SK-N-SH treated with all-trans-retinoic acid at 6 μM for 48 hours (cell line): Measurements from ENCODE around the gene FPGS.

Experiments
- ATAC-seq: fragments of 200-7000 bp; cut with Tn5 transposase; 3 replicates; pipeline ENCODE4 v1.9.1; 2020; ENCODE audit warnings: mild to moderate bottlenecking, moderate library complexity
- ARNTL ChIP-seq: fragments of 450-650 bp; formaldehyde crosslinking; IDR thresholded peaks from 2 replicates; pipeline ENCODE4 v1.5.0; 2020; ENCODE audit warnings: low read depth, mild to moderate bottlenecking, moderate library complexity, borderline replicate concordance
- BACH2 ChIP-seq: fragments of 250-450 bp; sonication (Bioruptor Pico); IDR thresholded peaks from 2 replicates; pipeline ENCODE4 v1.9.0; 2021; ENCODE audit warnings: mild to moderate bottlenecking, borderline replicate concordance
- CSDC2 ChIP-seq: fragments of 250-450 bp; sonication (Bioruptor Pico); IDR thresholded peaks from 2 replicates; pipeline ENCODE4 v1.5.0; 2020; ENCODE audit warnings: mild to moderate bottlenecking, moderate library complexity
- ESRRG ChIP-seq: fragments of 250-450 bp; sonication (Bioruptor Pico); IDR thresholded peaks from 2 replicates; pipeline ENCODE4 v1.6.1; 2021; ENCODE audit warnings: mild to moderate bottlenecking
- GLIS3 ChIP-seq: fragments of 250-450 bp; sonication (Bioruptor Pico); IDR thresholded peaks from 2 replicates; pipeline ENCODE4 v1.5.0; 2020; ENCODE audit warnings: mild to moderate bottlenecking, moderate library complexity
- ISL1 ChIP-seq: fragments of 250-450 bp; sonication (Bioruptor Pico); IDR thresholded peaks from 2 replicates; pipeline ENCODE4 v2.1.2; 2022; ENCODE audit warnings: mild to moderate bottlenecking, moderate library complexity
- OSR1 ChIP-seq: fragments of 250-450 bp; sonication (Bioruptor Pico); IDR thresholded peaks from 2 replicates; pipeline ENCODE4 v1.8.0; 2022; ENCODE audit warnings: moderate library complexity, mild to moderate bottlenecking, inconsistent platforms
- RARB ChIP-seq: fragments of 250-450 bp; sonication (Bioruptor Pico); IDR thresholded peaks from 2 replicates; pipeline ENCODE4 v1.8.0; 2021; ENCODE audit warnings: mild to moderate bottlenecking, moderate library complexity
- SNAI2 ChIP-seq: fragments of 250-450 bp; sonication (Bioruptor Pico); IDR thresholded peaks from 2 replicates; pipeline ENCODE4 v1.5.0; 2020; ENCODE audit warnings: mild to moderate bottlenecking, moderate library complexity
- TCF4 ChIP-seq: fragments of 250-450 bp; sonication (Bioruptor Pico); IDR thresholded peaks from 2 replicates; pipeline ENCODE4 v1.8.0; 2021; ENCODE audit warnings: mild to moderate bottlenecking, moderate library complexity, borderline replicate concordance
- TOX ChIP-seq: fragments of 250-450 bp; sonication (Bioruptor Pico); IDR thresholded peaks from 2 replicates; pipeline ENCODE4 v1.8.0; 2021; ENCODE audit warnings: mild to moderate bottlenecking, moderate library complexity, borderline replicate concordance
- ZC3H10 ChIP-seq: fragments of 250-450 bp; sonication (Bioruptor Pico); IDR thresholded peaks from 2 replicates; pipeline ENCODE4 v1.5.1; 2021; ENCODE audit warnings: mild to moderate bottlenecking, moderate library complexity
- ZFP3 ChIP-seq: fragments of 250-450 bp; sonication (Bioruptor Pico); IDR thresholded peaks from 2 replicates; pipeline ENCODE4 v1.5.0; 2020; ENCODE audit warnings: mild to moderate bottlenecking, moderate library complexity
- ZFP30 ChIP-seq: fragments of 450-650 bp; formaldehyde crosslinking; IDR thresholded peaks from 2 replicates; pipeline ENCODE4 v1.5.0; 2022; ENCODE audit warnings: mild to moderate bottlenecking, moderate library complexity
- ZNF70 ChIP-seq: fragments of 450-650 bp; formaldehyde crosslinking; IDR thresholded peaks from 2 replicates; pipeline ENCODE4 v1.5.0; 2020; ENCODE audit warnings: mild to moderate bottlenecking, moderate library complexity
- ZNF8 ChIP-seq: fragments of 450-650 bp; formaldehyde crosslinking; IDR thresholded peaks from 2 replicates; pipeline ENCODE4 v1.5.0; 2020; ENCODE audit warnings: mild to moderate bottlenecking, moderate library complexity
- TF ChIP-seq, protein P1 (sequence below): fragments of 250-450 bp; sonication (Bioruptor Pico); IDR thresholded peaks from 2 replicates; pipeline ENCODE4 v1.5.0; 2020; ENCODE audit warnings: mild to moderate bottlenecking, moderate library complexity
- TF ChIP-seq, protein P2 (sequence below): fragments of 250-450 bp; sonication (Bioruptor Pico); IDR thresholded peaks from 2 replicates; pipeline ENCODE4 v1.5.1; 2020; ENCODE audit warnings: low read depth, mild to moderate bottlenecking, moderate library complexity
- TF ChIP-seq, protein P3 (sequence below): fragments of 250-450 bp; sonication (Bioruptor Pico); IDR thresholded peaks from 2 replicates; pipeline ENCODE4 v1.5.1; 2021; ENCODE audit warnings: mild to moderate bottlenecking, moderate library complexity
- TF ChIP-seq, protein P4 (sequence below): fragments of 250-450 bp; sonication (Bioruptor Pico); IDR thresholded peaks from 2 replicates; pipeline ENCODE4 v1.8.0; 2021; ENCODE audit warnings: low read depth, mild to moderate bottlenecking, moderate library complexity, borderline replicate concordance

FPGS gene

DNA sequence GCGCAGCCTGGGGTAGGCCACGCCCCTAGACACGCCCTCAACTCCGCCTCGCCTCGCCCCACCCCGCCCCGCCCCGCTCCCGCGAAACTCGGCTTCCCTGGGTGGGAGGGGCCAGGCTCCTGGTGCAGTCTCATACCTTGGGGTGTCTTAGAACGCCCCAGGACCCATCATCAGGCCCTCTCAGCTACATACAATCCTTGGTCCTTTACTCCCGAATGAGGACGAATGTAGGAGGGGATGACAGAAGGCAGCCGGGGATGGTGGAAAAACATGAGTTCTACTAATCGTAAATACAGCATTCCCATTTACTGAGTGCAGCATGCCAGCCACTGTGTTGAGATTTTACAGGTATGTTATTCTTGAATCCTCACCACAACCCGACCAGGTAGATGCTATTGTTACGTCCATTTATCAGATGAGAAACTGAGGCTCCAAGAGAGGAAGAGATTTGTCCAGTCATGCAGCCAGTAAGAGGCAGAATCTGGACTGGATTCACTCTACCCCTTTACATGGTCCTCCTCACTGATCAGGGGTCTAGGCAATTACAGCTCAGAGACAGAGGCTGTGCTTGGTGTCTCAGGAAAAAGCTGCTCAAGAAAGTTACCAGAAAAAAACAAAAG, 31.0 kb upstream of the FPGS start:
- no peak for ATAC-seq
- TF ChIP-seq ZFP30 (CRISPR knock-in tag) = no peak
- no peak for TF ChIP-seq ZNF70 (CRISPR knock-in tag)

DNA sequence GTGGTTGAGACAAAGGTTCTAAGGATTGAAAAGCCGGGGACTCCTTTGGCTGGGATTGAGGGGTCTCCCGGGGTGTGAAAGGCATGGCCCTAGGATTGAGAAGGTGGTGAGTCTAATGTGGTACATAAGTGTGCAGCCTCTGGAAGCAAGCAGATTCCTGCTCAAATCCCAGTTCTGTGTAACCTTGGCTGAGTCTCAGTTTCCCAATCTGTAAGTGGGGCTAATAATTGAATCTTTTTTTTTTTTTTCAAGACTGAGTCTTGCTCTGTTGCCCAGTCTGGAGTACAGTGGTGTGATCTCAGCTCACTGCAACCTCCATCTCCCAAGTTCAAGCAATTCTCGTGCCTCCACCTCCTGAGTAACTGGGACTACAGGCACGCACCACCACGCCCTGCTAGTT, 30.1 kb upstream of the FPGS start:
- ATAC-seq = no peak
- TF ChIP-seq OSR1 (no peak), GLIS3 (no peak), BACH2 (CRISPR knock-in tag) (no peak), ZFP30 (CRISPR knock-in tag) (no peak), ZC3H10 (CRISPR knock-in tag) (no peak), ISL1 (CRISPR knock-in tag) (no peak)
- TF ChIP-seq, protein P1, sequence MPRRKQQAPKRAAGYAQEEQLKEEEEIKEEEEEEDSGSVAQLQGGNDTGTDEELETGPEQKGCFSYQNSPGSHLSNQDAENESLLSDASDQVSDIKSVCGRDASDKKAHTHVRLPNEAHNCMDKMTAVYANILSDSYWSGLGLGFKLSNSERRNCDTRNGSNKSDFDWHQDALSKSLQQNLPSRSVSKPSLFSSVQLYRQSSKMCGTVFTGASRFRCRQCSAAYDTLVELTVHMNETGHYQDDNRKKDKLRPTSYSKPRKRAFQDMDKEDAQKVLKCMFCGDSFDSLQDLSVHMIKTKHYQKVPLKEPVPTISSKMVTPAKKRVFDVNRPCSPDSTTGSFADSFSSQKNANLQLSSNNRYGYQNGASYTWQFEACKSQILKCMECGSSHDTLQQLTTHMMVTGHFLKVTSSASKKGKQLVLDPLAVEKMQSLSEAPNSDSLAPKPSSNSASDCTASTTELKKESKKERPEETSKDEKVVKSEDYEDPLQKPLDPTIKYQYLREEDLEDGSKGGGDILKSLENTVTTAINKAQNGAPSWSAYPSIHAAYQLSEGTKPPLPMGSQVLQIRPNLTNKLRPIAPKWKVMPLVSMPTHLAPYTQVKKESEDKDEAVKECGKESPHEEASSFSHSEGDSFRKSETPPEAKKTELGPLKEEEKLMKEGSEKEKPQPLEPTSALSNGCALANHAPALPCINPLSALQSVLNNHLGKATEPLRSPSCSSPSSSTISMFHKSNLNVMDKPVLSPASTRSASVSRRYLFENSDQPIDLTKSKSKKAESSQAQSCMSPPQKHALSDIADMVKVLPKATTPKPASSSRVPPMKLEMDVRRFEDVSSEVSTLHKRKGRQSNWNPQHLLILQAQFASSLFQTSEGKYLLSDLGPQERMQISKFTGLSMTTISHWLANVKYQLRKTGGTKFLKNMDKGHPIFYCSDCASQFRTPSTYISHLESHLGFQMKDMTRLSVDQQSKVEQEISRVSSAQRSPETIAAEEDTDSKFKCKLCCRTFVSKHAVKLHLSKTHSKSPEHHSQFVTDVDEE = no peak
- TF ChIP-seq, all 23 proteins: peak for 0

DNA sequence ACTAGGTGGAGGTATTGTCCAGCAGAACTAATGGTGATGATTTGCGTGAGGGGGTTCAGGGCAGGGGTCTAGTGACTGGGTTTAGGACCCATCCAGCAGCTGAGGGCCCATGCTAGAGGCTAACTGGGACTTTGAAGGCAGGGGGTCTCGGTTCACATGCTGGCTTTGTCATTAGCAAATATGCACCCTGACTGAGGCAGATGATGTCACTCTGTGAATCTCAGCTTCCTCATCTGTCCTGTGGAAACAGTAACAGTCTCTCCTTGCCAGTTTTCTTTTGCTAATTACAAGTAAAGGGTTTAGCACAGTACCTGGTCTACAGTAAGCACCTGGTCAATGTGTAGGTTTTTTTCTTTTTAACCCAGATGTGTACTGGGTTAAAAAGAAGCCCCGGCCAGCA, 29.4 kb upstream of the FPGS start:
- TF ChIP-seq CSDC2 (CRISPR knock-in tag) (no peak), TOX (CRISPR knock-in tag) (no peak), ZNF8 (CRISPR knock-in tag) (no peak), GLIS3 (no peak), ZFP30 (CRISPR knock-in tag) (no peak), RARB (CRISPR knock-in tag) (no peak), ZNF70 (CRISPR knock-in tag) (no peak), SNAI2 (CRISPR knock-in tag) (no peak), ESRRG (CRISPR knock-in tag) (no peak), OSR1 (no peak), ARNTL (CRISPR knock-in tag) (no peak)
- TF ChIP-seq, protein P2, sequence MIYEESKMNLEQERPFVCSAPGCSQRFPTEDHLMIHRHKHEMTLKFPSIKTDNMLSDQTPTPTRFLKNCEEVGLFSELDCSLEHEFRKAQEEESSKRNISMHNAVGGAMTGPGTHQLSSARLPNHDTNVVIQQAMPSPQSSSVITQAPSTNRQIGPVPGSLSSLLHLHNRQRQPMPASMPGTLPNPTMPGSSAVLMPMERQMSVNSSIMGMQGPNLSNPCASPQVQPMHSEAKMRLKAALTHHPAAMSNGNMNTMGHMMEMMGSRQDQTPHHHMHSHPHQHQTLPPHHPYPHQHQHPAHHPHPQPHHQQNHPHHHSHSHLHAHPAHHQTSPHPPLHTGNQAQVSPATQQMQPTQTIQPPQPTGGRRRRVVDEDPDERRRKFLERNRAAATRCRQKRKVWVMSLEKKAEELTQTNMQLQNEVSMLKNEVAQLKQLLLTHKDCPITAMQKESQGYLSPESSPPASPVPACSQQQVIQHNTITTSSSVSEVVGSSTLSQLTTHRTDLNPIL (CRISPR knock-in tag) = no peak
- TF ChIP-seq, protein P3, sequence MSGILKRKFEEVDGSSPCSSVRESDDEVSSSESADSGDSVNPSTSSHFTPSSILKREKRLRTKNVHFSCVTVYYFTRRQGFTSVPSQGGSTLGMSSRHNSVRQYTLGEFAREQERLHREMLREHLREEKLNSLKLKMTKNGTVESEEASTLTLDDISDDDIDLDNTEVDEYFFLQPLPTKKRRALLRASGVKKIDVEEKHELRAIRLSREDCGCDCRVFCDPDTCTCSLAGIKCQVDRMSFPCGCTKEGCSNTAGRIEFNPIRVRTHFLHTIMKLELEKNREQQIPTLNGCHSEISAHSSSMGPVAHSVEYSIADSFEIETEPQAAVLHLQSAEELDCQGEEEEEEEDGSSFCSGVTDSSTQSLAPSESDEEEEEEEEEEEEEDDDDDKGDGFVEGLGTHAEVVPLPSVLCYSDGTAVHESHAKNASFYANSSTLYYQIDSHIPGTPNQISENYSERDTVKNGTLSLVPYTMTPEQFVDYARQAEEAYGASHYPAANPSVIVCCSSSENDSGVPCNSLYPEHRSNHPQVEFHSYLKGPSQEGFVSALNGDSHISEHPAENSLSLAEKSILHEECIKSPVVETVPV (CRISPR knock-in tag) = no peak
- TF ChIP-seq, protein P4, sequence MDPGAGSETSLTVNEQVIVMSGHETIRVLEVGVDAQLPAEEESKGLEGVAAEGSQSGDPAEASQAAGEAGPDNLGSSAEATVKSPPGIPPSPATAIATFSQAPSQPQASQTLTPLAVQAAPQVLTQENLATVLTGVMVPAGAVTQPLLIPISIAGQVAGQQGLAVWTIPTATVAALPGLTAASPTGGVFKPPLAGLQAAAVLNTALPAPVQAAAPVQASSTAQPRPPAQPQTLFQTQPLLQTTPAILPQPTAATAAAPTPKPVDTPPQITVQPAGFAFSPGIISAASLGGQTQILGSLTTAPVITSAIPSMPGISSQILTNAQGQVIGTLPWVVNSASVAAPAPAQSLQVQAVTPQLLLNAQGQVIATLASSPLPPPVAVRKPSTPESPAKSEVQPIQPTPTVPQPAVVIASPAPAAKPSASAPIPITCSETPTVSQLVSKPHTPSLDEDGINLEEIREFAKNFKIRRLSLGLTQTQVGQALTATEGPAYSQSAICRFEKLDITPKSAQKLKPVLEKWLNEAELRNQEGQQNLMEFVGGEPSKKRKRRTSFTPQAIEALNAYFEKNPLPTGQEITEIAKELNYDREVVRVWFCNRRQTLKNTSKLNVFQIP (CRISPR knock-in tag) = no peak
- TF ChIP-seq, protein P1 = no peak
- no peak for ATAC-seq

DNA sequence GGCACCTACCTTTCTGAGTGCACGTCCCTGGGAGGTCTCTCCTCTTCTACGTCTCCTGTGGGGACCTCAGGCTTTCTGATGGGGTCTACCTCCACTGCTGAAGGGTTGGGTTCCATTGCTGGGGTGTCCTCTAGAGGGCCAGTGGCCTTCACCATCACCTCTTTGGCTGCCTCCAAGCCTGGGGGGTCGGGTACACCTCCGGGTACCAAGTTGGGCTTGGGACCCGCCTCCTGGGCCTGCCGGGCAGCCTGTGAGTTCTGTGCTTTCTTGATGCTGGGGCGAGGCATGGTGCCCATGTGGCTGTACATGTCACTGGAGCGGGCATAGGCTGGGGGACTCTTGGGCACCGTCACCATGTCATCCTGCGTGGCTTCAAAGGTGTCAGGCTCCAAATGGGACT, 28.7 kb upstream of the FPGS start:
- ATAC-seq = no peak
- TF ChIP-seq, protein P1 = no peak
- no peak for TF ChIP-seq TCF4
- TF ChIP-seq ZFP3 (CRISPR knock-in tag) = no peak
- TF ChIP-seq GLIS3 = no peak
- no peak for TF ChIP-seq ARNTL (CRISPR knock-in tag)
- TF ChIP-seq SNAI2 (CRISPR knock-in tag) = no peak
- TF ChIP-seq TOX (CRISPR knock-in tag) = no peak
- TF ChIP-seq, protein P3 (CRISPR knock-in tag) = no peak
